ENCODE measurements around the gene UCK2.

The UCK2 gene

GRCh38 chr1:165911609-165912281 lies 84.3 kb downstream of the UCK2 start:
- Mint-ChIP-seq H3K27ac (no peak overlapping the region), H3K27me3 (no peaks in the 10 kb centered on the region), H3K4me1 (no peaks in the 10 kb centered on the region), H3K9me3 (no peaks in the 10 kb centered on the region), H3K4me3 (no peak overlapping the region)
- DNase-seq (no peak), ATAC-seq (no peak)

GRCh38 chr1:165912638-165913037 lies 85.2 kb downstream of the UCK2 start:
- Mint-ChIP-seq H3K27ac (no peak overlapping the region), H3K9me3 (no peaks in the 10 kb centered on the region), H3K4me1 (no peaks in the 10 kb centered on the region), H3K4me3 (no peak overlapping the region), H3K27me3 (no peaks in the 10 kb centered on the region)
- ATAC-seq (no peak), DNase-seq (no peak)

GRCh38 chr1:165914136-165914798 lies 86.9 kb downstream of the UCK2 start:
- H3K9me3 Mint-ChIP-seq, result no peaks in the 10 kb centered on the region
- H3K27ac Mint-ChIP-seq, result no peak overlapping the region
- H3K4me1 Mint-ChIP-seq, result no peaks in the 10 kb centered on the region
- H3K27me3 Mint-ChIP-seq, result no peaks in the 10 kb centered on the region
- ATAC-seq (peak; percentile 87), DNase-seq (peak; percentile 60 to 64)
- no peak overlapping the region for H3K4me3 Mint-ChIP-seq

GRCh38 chr1:165915480-165915879 lies 88.1 kb downstream of the UCK2 start:
- Mint-ChIP-seq H3K4me3 (no peak overlapping the region), H3K27me3 (no peaks in the 10 kb centered on the region), H3K9me3 (no peaks in the 10 kb centered on the region), H3K4me1 (no peaks in the 10 kb centered on the region), H3K27ac (no peak overlapping the region)
- DNase-seq (no peak), ATAC-seq (no peak)

GRCh38 chr1:165915932-165916348 lies 88.5 kb downstream of the UCK2 start:
- H3K4me1 Mint-ChIP-seq, result no peaks in the 10 kb centered on the region
- no peak for ATAC-seq
- H3K9me3 Mint-ChIP-seq, result no peaks in the 10 kb centered on the region
- DNase-seq, result no peak
- H3K27ac Mint-ChIP-seq, result no peak overlapping the region
- no peak overlapping the region for H3K4me3 Mint-ChIP-seq
- no peaks in the 10 kb centered on the region for H3K27me3 Mint-ChIP-seq

- H3K4me3 Mint-ChIP-seq, result no peak overlapping the region
- H3K9me3 Mint-ChIP-seq, result no peaks in the 10 kb centered on the region
- no peaks in the 10 kb centered on the region for H3K27me3 Mint-ChIP-seq
- DNase-seq (no peak), ATAC-seq (no peak)
- H3K27ac Mint-ChIP-seq, result peak overlapping the region in 1 of 2 donors; percentile 56
- H3K4me1 Mint-ChIP-seq, result no peaks in the 10 kb centered on the region
These were observed 89.8 kb downstream of the UCK2 start for GRCh38 chr1:165917166-165917565.

GRCh38 chr1:165924117-165924516 lies 96.7 kb downstream of the UCK2 start:
- Mint-ChIP-seq H3K27me3 (peaks cover 51% of the 10 kb centered on the region), H3K4me1 (peaks cover 7% of the 10 kb centered on the region), H3K27ac (no peak overlapping the region), H3K9me3 (no peaks in the 10 kb centered on the region), H3K4me3 (no peak overlapping the region)
- DNase-seq (no peak), ATAC-seq (no peak)

GRCh38 chr1:165925498-165926079 lies 98.2 kb downstream of the UCK2 start:
- H3K27ac Mint-ChIP-seq, result no peak overlapping the region
- no peaks in the 10 kb centered on the region for H3K9me3 Mint-ChIP-seq
- no peak for ATAC-seq
- H3K4me1 Mint-ChIP-seq, result peaks cover 7% of the 10 kb centered on the region
- peaks cover 55% of the 10 kb centered on the region for H3K27me3 Mint-ChIP-seq
- no peak overlapping the region for H3K4me3 Mint-ChIP-seq
- DNase-seq, result no peak

- H3K27me3 Mint-ChIP-seq, result peaks cover 59% of the 10 kb centered on the region
- no peaks in the 10 kb centered on the region for H3K9me3 Mint-ChIP-seq
- DNase-seq (no peak), ATAC-seq (no peak)
- peaks cover 7% of the 10 kb centered on the region for H3K4me1 Mint-ChIP-seq
- H3K4me3 Mint-ChIP-seq, result no peak overlapping the region
- H3K27ac Mint-ChIP-seq, result no peak overlapping the region
These were observed 99.8 kb downstream of the UCK2 start for GRCh38 chr1:165927169-165927568.

- H3K4me1 Mint-ChIP-seq, result peaks cover 7% of the 10 kb centered on the region
- no peaks in the 10 kb centered on the region for H3K9me3 Mint-ChIP-seq
- ATAC-seq (peak; percentile 82), DNase-seq (peak; percentile 43 to 59)
- peaks cover 57% of the 10 kb centered on the region for H3K27me3 Mint-ChIP-seq
- no peak overlapping the region for H3K27ac Mint-ChIP-seq
- no peak overlapping the region for H3K4me3 Mint-ChIP-seq
These were observed 100.8 kb downstream of the UCK2 start for GRCh38 chr1:165928075-165928731.

GRCh38 chr1:165930961-165931360 lies 103.5 kb downstream of the UCK2 start:
- Mint-ChIP-seq H3K4me1 (peaks cover 7% of the 10 kb centered on the region), H3K27ac (no peak overlapping the region), H3K4me3 (no peak overlapping the region), H3K9me3 (no peaks in the 10 kb centered on the region), H3K27me3 (peaks cover 40% of the 10 kb centered on the region)
- no peak for ATAC-seq
- DNase-seq, result no peak

GRCh38 chr1:165933446-165934170 lies 106.2 kb downstream of the UCK2 start:
- ATAC-seq, result no peak
- Mint-ChIP-seq H3K27ac (no peak overlapping the region), H3K9me3 (no peaks in the 10 kb centered on the region), H3K4me1 (no peaks in the 10 kb centered on the region), H3K4me3 (no peak overlapping the region), H3K27me3 (peaks cover 21% of the 10 kb centered on the region)
- DNase-seq, result no peak

GRCh38 chr1:165936542-165936941 lies 109.1 kb downstream of the UCK2 start:
- DNase-seq, result no peak
- ATAC-seq, result no peak
- Mint-ChIP-seq H3K9me3 (no peaks in the 10 kb centered on the region), H3K4me3 (no peak overlapping the region), H3K4me1 (no peaks in the 10 kb centered on the region), H3K27me3 (peaks cover 9% of the 10 kb centered on the region), H3K27ac (no peak overlapping the region)

- Mint-ChIP-seq H3K4me1 (no peaks in the 10 kb centered on the region), H3K27ac (no peak overlapping the region), H3K27me3 (peaks cover 18% of the 10 kb centered on the region), H3K4me3 (no peak overlapping the region), H3K9me3 (no peaks in the 10 kb centered on the region)
- DNase-seq, result no peak
- ATAC-seq, result no peak
These were observed 110.4 kb downstream of the UCK2 start for GRCh38 chr1:165937829-165938228.

GRCh38 chr1:165938844-165939243 lies 111.4 kb downstream of the UCK2 start:
- Mint-ChIP-seq H3K27me3 (peaks cover 19% of the 10 kb centered on the region), H3K4me3 (no peak overlapping the region)

More at GRCh38 chr1:165938844-165939243, 111.4 kb downstream of the UCK2 start:
- DNase-seq, result no peak
- Mint-ChIP-seq H3K4me1 (no peaks in the 10 kb centered on the region), H3K27ac (no peak overlapping the region), H3K9me3 (no peaks in the 10 kb centered on the region)
- no peak for ATAC-seq
